HepG2 (cell line): Measurements from ENCODE around the gene CHM. TPM values are rescaled to one million over a fixed set of nuclear protein-coding genes. Genes with fewer than 3 reads are reported as not detected.

Experiments
- ATF1 ChIP-seq: IDR thresholded peaks from 2 replicates; pipeline ENCODE4 v1.6.1; 2016; ENCODE audit warnings: mild to moderate bottlenecking, control low read depth
- ATF3 ChIP-seq: sonication (generic); formaldehyde crosslinking; IDR thresholded peaks from 2 replicates; pipeline ENCODE4 v1.4.0; 2020; ENCODE audit warnings: missing genetic modification reagents
- GABPB1 ChIP-seq: IDR thresholded peaks from 2 replicates; pipeline ENCODE4 v1.6.1; 2016; ENCODE audit warnings: mild to moderate bottlenecking, missing genetic modification reagents, moderate library complexity, missing compliant biosample characterization
- IRF2 ChIP-seq: IDR thresholded peaks from 2 replicates; pipeline ENCODE4 v1.6.1; 2018; ENCODE audit warnings: missing genetic modification reagents, missing compliant biosample characterization
- NFIB ChIP-seq: sonication (generic); formaldehyde crosslinking; IDR thresholded peaks from 2 replicates; pipeline ENCODE4 v1.9.0; 2021; ENCODE audit warnings: missing genetic modification reagents, mild to moderate bottlenecking, borderline replicate concordance
- RFX3 ChIP-seq: IDR thresholded peaks from 2 replicates; pipeline ENCODE4 v1.6.1; 2016; ENCODE audit warnings: missing biosample characterization, missing genetic modification reagents
- SOX5 ChIP-seq: IDR thresholded peaks from 2 replicates; pipeline ENCODE4 v1.6.1; 2016; ENCODE audit warnings: borderline replicate concordance
- STAT5B ChIP-seq: sonication (generic); formaldehyde crosslinking; IDR thresholded peaks from 2 replicates; pipeline ENCODE4 v1.4.0; 2020; ENCODE audit warnings: missing genetic modification reagents
- UBTF ChIP-seq: sonication (generic); formaldehyde crosslinking; IDR thresholded peaks from 2 replicates; pipeline ENCODE4 v1.4.0; 2020; ENCODE audit warnings: mild to moderate bottlenecking, missing genetic modification reagents
- ZFP37 ChIP-seq: sonication (generic); formaldehyde crosslinking; IDR thresholded peaks from 2 replicates; pipeline ENCODE4 v1.4.0; 2020; ENCODE audit warnings: missing genetic modification reagents, borderline replicate concordance
- ZNF101 ChIP-seq: sonication (generic); formaldehyde crosslinking; IDR thresholded peaks from 2 replicates; pipeline ENCODE4 v1.4.0; 2020; ENCODE audit warnings: mild to moderate bottlenecking, low read depth, missing genetic modification reagents, borderline replicate concordance
- ZNF274 ChIP-seq: sonication (generic); formaldehyde crosslinking; IDR thresholded peaks from 2 replicates; pipeline ENCODE4 v1.5.1; 2020; ENCODE audit warnings: mild to moderate bottlenecking, missing genetic modification reagents
- ZNF296 ChIP-seq: sonication (generic); formaldehyde crosslinking; conservative IDR thresholded peaks from 2 replicates; pipeline ENCODE4 v1.5.0; 2020; ENCODE audit warnings: mild to moderate bottlenecking, missing genetic modification reagents
- ZNF468 ChIP-seq: sonication (generic); formaldehyde crosslinking; IDR thresholded peaks from 2 replicates; pipeline ENCODE4 v1.8.0; 2022; ENCODE audit warnings: mild to moderate bottlenecking, moderate library complexity, missing genetic modification reagents
- ZNF577 ChIP-seq: sonication (generic); formaldehyde crosslinking; IDR thresholded peaks from 2 replicates; pipeline ENCODE4 v1.4.0; 2020; ENCODE audit warnings: mild to moderate bottlenecking, low read depth, missing genetic modification reagents, borderline replicate concordance
- ZNF790 ChIP-seq: sonication (generic); formaldehyde crosslinking; IDR thresholded peaks from 2 replicates; pipeline ENCODE4 v1.8.0; 2022; ENCODE audit warnings: missing genetic modification reagents, mild to moderate bottlenecking, borderline replicate concordance
- ZSCAN29 ChIP-seq: sonication (generic); formaldehyde crosslinking; conservative IDR thresholded peaks from 2 replicates; pipeline ENCODE4 v1.4.0; 2020; ENCODE audit warnings: mild to moderate bottlenecking, missing genetic modification reagents
- ZZZ3 ChIP-seq: sonication (generic); formaldehyde crosslinking; IDR thresholded peaks from 2 replicates; pipeline ENCODE4 v1.4.0; 2020; ENCODE audit warnings: missing genetic modification reagents, mild to moderate bottlenecking, borderline replicate concordance
- polyA plus RNA-seq, 8 experiments: library from polyadenylated mRNA; depleted of rRNA in 3 of 8; stranded (reverse) in 7 of 8; unstranded in 1 of 8; fragments of >200 nt; fragmentation: Illumina TruSeq in 4 of 8; extraction: Trizol in 4 of 8; gene quantifications; 2 replicates each; pipeline versions ENCODE4 v1.2.1 to v1.2.3, GENCODE V29; 2011 to 2016; ENCODE audit warnings: low read depth in 4 of 8, missing spikeins in 1 of 8, mixed read lengths in 1 of 8; ENCODE audit not compliant: insufficient read depth in 1 of 8
- total RNA-seq, 5 experiments: library from RNA; depleted of rRNA; stranded (reverse); fragments of >200 nt; fragmentation: Illumina TruSeq; extraction: Trizol; gene quantifications; 2 replicates each; pipeline ENCODE4 v1.2.3, GENCODE V29; 2016; ENCODE audit warnings: low read depth in 1 of 5
- TF ChIP-seq, protein P1 (sequence below), 2 experiments: sonication (generic) in 1 of 2; formaldehyde crosslinking in 1 of 2; IDR thresholded peaks; 2 replicates each; pipeline versions ENCODE4 v1.4.0 to v1.6.1; 2018 to 2020; ENCODE audit warnings: missing genetic modification reagents in 2 of 2, borderline replicate concordance in 1 of 2, low read depth in 1 of 2, mild to moderate bottlenecking in 1 of 2, missing biosample characterization in 1 of 2
- TF ChIP-seq, protein P2 (sequence below): sonication (generic); formaldehyde crosslinking; IDR thresholded peaks from 2 replicates; pipeline ENCODE4 v1.4.0; 2020; ENCODE audit warnings: mild to moderate bottlenecking, missing genetic modification reagents, borderline replicate concordance

The CHM gene
- total and polyA plus RNA-seq, 2 of the 13 experiments (the other 11 are each of a cell fraction or from before 2014, with no cell fraction given), result 15.1 to 15.5 TPM

DNA sequence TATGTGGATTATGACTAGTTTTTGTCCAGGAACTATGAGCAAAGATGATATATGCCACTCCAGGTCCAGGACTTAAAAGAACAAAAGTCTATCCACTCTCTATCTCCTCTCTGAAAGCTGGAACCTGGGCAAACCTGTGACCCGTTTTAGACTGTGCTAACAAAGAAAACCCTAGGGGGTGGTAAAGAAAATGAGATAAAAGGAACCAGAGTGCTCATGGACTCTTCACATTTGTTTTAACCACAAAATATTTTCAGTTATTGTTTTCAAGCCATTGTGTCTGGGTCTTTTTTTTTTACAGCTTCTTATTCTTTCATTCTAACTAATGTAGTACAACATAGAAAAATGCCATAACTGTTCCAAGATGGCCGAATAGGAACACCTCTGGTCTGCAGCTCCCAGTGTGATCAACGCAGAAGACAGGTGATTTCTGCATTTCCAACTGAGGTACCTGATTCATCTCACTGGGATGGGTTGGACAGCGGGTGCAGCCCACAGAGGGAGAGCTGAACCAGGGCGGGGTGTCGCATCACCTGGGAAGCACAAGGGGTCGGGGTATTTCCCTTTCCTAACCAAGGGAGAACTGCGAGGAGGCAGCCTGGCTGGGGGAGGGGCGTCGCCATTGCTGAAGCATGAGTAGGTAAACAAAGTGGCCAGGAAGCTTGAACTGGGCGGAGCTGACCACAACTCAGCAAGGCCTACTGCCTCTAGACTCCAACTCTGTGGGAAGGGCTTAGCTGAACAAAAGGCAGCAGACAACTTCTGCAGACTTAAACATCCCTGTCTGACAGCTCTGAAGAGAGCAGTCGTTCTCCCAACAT lies 45.1 kb downstream of the CHM start (continued):
- no peak for TF ChIP-seq IRF2 (CRISPR knock-in tag)
- 0 out of 2 replicates have a peak, but pooled peaks have one; percentile 21 for TF ChIP-seq GABPB1 (CRISPR knock-in tag)
- no peak for TF ChIP-seq UBTF (CRISPR knock-in tag)
- TF ChIP-seq SOX5, result peak; percentile 22; the same call in 1 of the 2 replicates
- TF ChIP-seq ATF1 (CRISPR knock-in tag), result no peak
- TF ChIP-seq ZSCAN29 (CRISPR knock-in tag), result no peak
- TF ChIP-seq ZNF274 (CRISPR knock-in tag), result no peak
- no peak for TF ChIP-seq ZNF468
- TF ChIP-seq ZNF577, result no peak
- no peak for TF ChIP-seq ZNF790 (CRISPR knock-in tag)
- TF ChIP-seq ATF3 (CRISPR knock-in tag), result no peak
- no peak for TF ChIP-seq ZFP37 (CRISPR knock-in tag)
- TF ChIP-seq ZZZ3 (CRISPR knock-in tag), result no peak
- TF ChIP-seq ZNF101 (CRISPR knock-in tag), result no peak
- no peak for TF ChIP-seq ZNF296 (CRISPR knock-in tag)
- no peak for TF ChIP-seq NFIB (CRISPR knock-in tag)
- TF ChIP-seq, protein P1, sequence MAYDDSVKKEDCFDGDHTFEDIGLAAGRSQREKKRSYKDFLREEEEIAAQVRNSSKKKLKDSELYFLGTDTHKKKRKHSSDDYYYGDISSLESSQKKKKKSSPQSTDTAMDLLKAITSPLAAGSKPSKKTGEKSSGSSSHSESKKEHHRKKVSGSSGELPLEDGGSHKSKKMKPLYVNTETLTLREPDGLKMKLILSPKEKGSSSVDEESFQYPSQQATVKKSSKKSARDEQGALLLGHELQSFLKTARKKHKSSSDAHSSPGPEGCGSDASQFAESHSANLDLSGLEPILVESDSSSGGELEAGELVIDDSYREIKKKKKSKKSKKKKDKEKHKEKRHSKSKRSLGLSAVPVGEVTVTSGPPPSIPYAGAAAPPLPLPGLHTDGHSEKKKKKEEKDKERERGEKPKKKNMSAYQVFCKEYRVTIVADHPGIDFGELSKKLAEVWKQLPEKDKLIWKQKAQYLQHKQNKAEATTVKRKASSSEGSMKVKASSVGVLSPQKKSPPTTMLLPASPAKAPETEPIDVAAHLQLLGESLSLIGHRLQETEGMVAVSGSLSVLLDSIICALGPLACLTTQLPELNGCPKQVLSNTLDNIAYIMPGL (CRISPR knock-in tag; IDR thresholded peaks at IDR 0.05; ENCODE audit: borderline replicate concordance in 1 of 2, low read depth in 1 of 2), result 0 out of 4 replicates have a peak, but pooled peaks of 1 of the 2 experiments have one; percentile 43
- no peak for TF ChIP-seq STAT5B
- TF ChIP-seq, protein P2, sequence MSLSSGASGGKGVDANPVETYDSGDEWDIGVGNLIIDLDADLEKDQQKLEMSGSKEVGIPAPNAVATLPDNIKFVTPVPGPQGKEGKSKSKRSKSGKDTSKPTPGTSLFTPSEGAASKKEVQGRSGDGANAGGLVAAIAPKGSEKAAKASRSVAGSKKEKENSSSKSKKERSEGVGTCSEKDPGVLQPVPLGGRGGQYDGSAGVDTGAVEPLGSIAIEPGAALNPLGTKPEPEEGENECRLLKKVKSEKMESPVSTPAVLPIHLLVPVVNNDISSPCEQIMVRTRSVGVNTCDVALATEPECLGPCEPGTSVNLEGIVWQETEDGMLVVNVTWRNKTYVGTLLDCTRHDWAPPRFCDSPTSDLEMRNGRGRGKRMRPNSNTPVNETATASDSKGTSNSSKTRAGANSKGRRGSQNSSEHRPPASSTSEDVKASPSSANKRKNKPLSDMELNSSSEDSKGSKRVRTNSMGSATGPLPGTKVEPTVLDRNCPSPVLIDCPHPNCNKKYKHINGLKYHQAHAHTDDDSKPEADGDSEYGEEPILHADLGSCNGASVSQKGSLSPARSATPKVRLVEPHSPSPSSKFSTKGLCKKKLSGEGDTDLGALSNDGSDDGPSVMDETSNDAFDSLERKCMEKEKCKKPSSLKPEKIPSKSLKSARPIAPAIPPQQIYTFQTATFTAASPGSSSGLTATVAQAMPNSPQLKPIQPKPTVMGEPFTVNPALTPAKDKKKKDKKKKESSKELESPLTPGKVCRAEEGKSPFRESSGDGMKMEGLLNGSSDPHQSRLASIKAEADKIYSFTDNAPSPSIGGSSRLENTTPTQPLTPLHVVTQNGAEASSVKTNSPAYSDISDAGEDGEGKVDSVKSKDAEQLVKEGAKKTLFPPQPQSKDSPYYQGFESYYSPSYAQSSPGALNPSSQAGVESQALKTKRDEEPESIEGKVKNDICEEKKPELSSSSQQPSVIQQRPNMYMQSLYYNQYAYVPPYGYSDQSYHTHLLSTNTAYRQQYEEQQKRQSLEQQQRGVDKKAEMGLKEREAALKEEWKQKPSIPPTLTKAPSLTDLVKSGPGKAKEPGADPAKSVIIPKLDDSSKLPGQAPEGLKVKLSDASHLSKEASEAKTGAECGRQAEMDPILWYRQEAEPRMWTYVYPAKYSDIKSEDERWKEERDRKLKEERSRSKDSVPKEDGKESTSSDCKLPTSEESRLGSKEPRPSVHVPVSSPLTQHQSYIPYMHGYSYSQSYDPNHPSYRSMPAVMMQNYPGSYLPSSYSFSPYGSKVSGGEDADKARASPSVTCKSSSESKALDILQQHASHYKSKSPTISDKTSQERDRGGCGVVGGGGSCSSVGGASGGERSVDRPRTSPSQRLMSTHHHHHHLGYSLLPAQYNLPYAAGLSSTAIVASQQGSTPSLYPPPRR (CRISPR knock-in tag), result 0 out of 2 replicates have a peak, but pooled peaks have one; percentile 23
- no peak for TF ChIP-seq RFX3 (CRISPR knock-in tag)
